GM12892 (cell line): ENCODE results near the gene OPRL1.

Source experiments
- POLR2A ChIP-seq: IDR thresholded peaks from 2 replicates; pipeline ENCODE4 v1.6.1; 2011; ENCODE audit warnings: low read depth, low read length, control low read depth
- POLR2AphosphoS5 ChIP-seq: IDR thresholded peaks from 2 replicates; pipeline ENCODE4 v1.6.1; 2011; ENCODE audit warnings: low read depth, low read length, control low read depth
- TAF1 ChIP-seq: IDR thresholded peaks from 2 replicates; pipeline ENCODE4 v1.6.1; 2011; ENCODE audit warnings: low read depth, mild to moderate bottlenecking, control low read depth, low read length, borderline replicate concordance

- no peak for TF ChIP-seq POLR2AphosphoS5
- no peak for TF ChIP-seq POLR2A
- TF ChIP-seq TAF1, result no peak
These were observed 35.5 kb downstream of the OPRL1 start for GRCh38 chr20:64115171-64115911.
